Activated naive CD8-positive, alpha-beta T cell treated with anti-CD3 and anti-CD28 coated beads, Interleukin-2, amount 50 U/mL, for 24 hours (primary cell): ENCODE results near the gene CMYA5.

ENCODE experiments used
- ATAC-seq: fragments of 150-1000 bp; cut with Tn5 transposase; one replicate; pipeline ENCODE4 v1.10.0; 2021
- DNase-seq: peaks from one replicate; pipeline ENCODE4 v3.0.0; 2021
- H3K27ac Mint-ChIP-seq: one replicate; pipeline ENCODE4 v1.8.0; 2021; ENCODE audit warnings: mild to moderate bottlenecking, mixed read lengths
- H3K27me3 Mint-ChIP-seq: one replicate; pipeline ENCODE4 v1.8.0; 2021; ENCODE audit warnings: mixed read lengths
- H3K36me3 Mint-ChIP-seq: one replicate; pipeline ENCODE4 v1.8.0; 2021; ENCODE audit warnings: low read depth, mixed read lengths
- H3K4me1 Mint-ChIP-seq: one replicate; pipeline ENCODE4 v1.8.0; 2021; ENCODE audit warnings: mixed read lengths
- H3K4me3 Mint-ChIP-seq: one replicate; pipeline ENCODE4 v1.8.0; 2021; ENCODE audit warnings: mild to moderate bottlenecking, moderate library complexity, mixed read lengths
- H3K9me3 Mint-ChIP-seq: one replicate; pipeline ENCODE4 v1.8.0; 2021; ENCODE audit warnings: mixed read lengths

The CMYA5 gene

GRCh38 chr5:79811081-79811480, 121.4 kb downstream of the CMYA5 start:
- no peaks in the 10 kb centered on the region for H3K27me3 Mint-ChIP-seq
- H3K4me1 Mint-ChIP-seq, result no peaks in the 10 kb centered on the region
- H3K4me3 Mint-ChIP-seq, result no peak overlapping the region
- H3K9me3 Mint-ChIP-seq, result no peaks in the 10 kb centered on the region
- H3K27ac Mint-ChIP-seq, result no peak overlapping the region
- ATAC-seq (no peak), DNase-seq (no peak)
- H3K36me3 Mint-ChIP-seq, result no peaks in the 10 kb centered on the region

- Mint-ChIP-seq H3K4me1 (no peaks in the 10 kb centered on the region), H3K36me3 (no peaks in the 10 kb centered on the region), H3K4me3 (no peak overlapping the region), H3K27ac (no peak overlapping the region), H3K27me3 (no peaks in the 10 kb centered on the region), H3K9me3 (no peaks in the 10 kb centered on the region)
- ATAC-seq (no peak), DNase-seq (no peak)
Measured at GRCh38 chr5:79811904-79812303, 122.3 kb downstream of the CMYA5 start.

DNA sequence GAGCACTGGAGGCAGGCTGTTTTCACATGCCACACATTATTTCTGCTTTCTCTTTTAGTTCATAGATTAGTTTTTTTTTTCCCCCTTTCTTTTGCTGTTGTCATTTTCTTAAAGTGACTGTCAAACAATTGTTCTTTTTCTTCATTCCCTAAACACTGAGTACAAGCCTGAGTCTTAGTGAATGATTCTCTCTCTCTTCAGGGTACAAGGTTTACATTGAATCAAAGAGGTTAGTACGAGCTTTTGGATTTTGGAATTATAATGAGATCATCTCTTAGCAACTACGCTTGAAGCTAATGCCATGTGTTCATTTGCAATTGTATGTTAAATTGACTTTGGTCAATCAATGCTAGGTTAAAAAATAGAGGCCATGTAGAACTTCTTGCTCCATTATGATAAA, 125.1 kb downstream of the CMYA5 start:
- Mint-ChIP-seq H3K27me3 (no peaks in the 10 kb centered on the region), H3K27ac (no peak overlapping the region), H3K4me3 (no peak overlapping the region), H3K9me3 (peaks cover 12% of the 10 kb centered on the region), H3K36me3 (no peaks in the 10 kb centered on the region), H3K4me1 (no peaks in the 10 kb centered on the region)
- DNase-seq (no peak), ATAC-seq (no peak)

DNA sequence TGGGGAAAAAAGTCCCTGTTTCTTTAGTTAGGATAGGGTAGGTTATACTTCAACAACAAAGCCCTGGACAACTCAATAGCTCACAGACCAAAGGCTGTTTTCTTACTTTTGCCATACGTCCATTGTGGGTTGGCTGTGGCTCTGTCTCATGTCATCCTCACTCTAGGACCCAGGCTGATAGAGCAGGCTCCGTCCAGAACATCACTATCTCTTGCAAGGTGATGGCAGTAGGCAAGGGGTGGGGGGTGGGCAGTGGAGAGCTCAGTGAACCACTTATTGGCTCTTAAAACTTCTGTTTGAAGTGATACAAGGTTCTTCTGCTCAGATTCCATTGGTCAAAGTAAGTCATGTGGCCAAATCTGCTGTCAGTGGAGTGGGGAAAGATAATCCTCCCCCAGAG, 126.4 kb downstream of the CMYA5 start:
- Mint-ChIP-seq H3K4me3 (no peak overlapping the region), H3K4me1 (no peaks in the 10 kb centered on the region), H3K9me3 (peaks cover 17% of the 10 kb centered on the region), H3K36me3 (no peaks in the 10 kb centered on the region), H3K27ac (no peak overlapping the region), H3K27me3 (no peaks in the 10 kb centered on the region)
- ATAC-seq (no peak), DNase-seq (no peak)

GRCh38 chr5:79820648-79821047, 131.0 kb downstream of the CMYA5 start:
- no peak overlapping the region for H3K4me3 Mint-ChIP-seq
- H3K9me3 Mint-ChIP-seq, result peaks cover 17% of the 10 kb centered on the region
- H3K36me3 Mint-ChIP-seq, result no peaks in the 10 kb centered on the region
- DNase-seq, result no peak
- no peaks in the 10 kb centered on the region for H3K4me1 Mint-ChIP-seq
- peaks cover 5% of the 10 kb centered on the region for H3K27me3 Mint-ChIP-seq
- no peak for ATAC-seq
- no peak overlapping the region for H3K27ac Mint-ChIP-seq

DNA sequence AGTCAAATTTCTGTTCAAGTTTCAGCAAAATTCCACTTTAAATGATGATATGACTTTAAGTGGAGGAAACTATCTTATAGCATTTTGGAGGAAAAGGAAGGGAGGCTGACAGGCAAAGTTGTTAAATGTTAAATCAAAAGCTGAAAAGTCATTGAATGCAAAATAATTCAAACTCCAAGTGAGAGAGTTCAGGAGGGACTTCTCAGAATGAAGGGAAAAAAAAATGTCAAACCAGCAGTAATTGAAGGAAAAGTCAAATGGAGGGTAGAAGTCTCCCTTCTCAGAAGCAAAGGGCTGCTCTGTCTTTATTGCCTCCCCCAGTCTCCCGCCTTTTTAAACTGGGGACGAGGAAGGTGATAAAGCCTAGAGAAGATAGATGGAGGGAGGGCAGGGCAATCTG, 134.8 kb downstream of the CMYA5 start:
- H3K4me1 Mint-ChIP-seq, result no peaks in the 10 kb centered on the region
- DNase-seq (no peak), ATAC-seq (no peak)
- no peaks in the 10 kb centered on the region for H3K36me3 Mint-ChIP-seq
- H3K9me3 Mint-ChIP-seq, result peaks cover 5% of the 10 kb centered on the region
- no peak overlapping the region for H3K4me3 Mint-ChIP-seq
- H3K27me3 Mint-ChIP-seq, result peaks cover 7% of the 10 kb centered on the region
- no peak overlapping the region for H3K27ac Mint-ChIP-seq

DNA sequence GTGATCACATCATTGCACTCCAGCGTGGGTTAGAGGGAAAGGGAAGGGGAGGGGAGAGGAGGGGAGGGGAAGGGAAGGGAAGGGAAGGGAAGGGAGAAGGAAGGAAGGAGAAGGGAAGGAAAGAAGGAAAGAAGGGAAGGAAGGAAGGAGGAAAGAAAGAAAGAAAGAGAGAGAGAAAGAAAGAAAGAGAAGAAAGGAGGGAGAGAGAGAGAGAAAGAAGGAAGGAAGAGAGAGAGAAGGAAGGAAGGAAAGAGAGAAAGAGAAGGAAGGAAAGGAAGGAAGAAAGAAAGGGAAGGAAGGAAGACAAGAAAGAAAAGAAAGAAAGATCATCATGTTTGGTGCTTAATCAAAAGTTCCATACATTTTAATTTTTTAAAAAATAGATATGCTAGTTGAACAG, 136.2 kb downstream of the CMYA5 start:
- ATAC-seq, result no peak
- peaks cover 9% of the 10 kb centered on the region for H3K27me3 Mint-ChIP-seq
- no peaks in the 10 kb centered on the region for H3K4me1 Mint-ChIP-seq
- no peaks in the 10 kb centered on the region for H3K36me3 Mint-ChIP-seq
- H3K4me3 Mint-ChIP-seq, result no peak overlapping the region
- no peak for DNase-seq
- no peaks in the 10 kb centered on the region for H3K9me3 Mint-ChIP-seq
- no peak overlapping the region for H3K27ac Mint-ChIP-seq

- Mint-ChIP-seq H3K4me3 (no peak overlapping the region), H3K36me3 (no peaks in the 10 kb centered on the region), H3K9me3 (no peaks in the 10 kb centered on the region), H3K27me3 (peaks cover 9% of the 10 kb centered on the region), H3K27ac (no peak overlapping the region), H3K4me1 (no peaks in the 10 kb centered on the region)
- ATAC-seq (no peak), DNase-seq (no peak)
Measured at GRCh38 chr5:79827159-79827629, 137.6 kb downstream of the CMYA5 start.

DNA sequence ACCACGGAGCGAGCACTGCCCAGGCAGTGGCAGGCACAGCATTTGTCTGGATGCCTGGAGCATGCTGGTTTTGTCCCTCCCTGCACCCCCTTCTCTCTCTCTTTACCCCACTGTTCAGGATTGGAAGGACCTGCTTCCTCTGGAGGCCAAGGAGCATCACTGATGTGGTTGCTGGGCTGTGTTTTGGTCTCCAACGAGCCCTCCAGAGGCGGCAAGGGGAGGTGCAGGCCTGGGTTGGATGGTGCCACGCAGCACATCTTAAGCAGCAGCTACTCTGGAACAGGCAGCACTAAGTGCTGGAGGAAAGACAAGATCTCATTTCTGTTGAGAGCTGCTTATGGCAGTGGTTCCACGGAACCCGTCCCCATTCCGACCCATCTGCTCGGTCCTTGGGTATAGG, 139.6 kb downstream of the CMYA5 start:
- ATAC-seq, result peak; percentile 49
- H3K36me3 Mint-ChIP-seq, result no peaks in the 10 kb centered on the region
- peaks cover 9% of the 10 kb centered on the region for H3K27me3 Mint-ChIP-seq
- no peak overlapping the region for H3K4me3 Mint-ChIP-seq
- no peaks in the 10 kb centered on the region for H3K4me1 Mint-ChIP-seq
- no peak overlapping the region for H3K27ac Mint-ChIP-seq
- H3K9me3 Mint-ChIP-seq, result no peaks in the 10 kb centered on the region
- DNase-seq, result no peak

GRCh38 chr5:79831381-79832309, 142.0 kb downstream of the CMYA5 start:
- no peaks in the 10 kb centered on the region for H3K9me3 Mint-ChIP-seq
- ATAC-seq (no peak), DNase-seq (no peak)
- H3K27ac Mint-ChIP-seq, result no peak overlapping the region
- no peaks in the 10 kb centered on the region for H3K4me1 Mint-ChIP-seq
- H3K36me3 Mint-ChIP-seq, result no peaks in the 10 kb centered on the region
- peaks cover 4% of the 10 kb centered on the region for H3K27me3 Mint-ChIP-seq
- no peak overlapping the region for H3K4me3 Mint-ChIP-seq

GRCh38 chr5:79832911-79833310, 143.3 kb downstream of the CMYA5 start:
- H3K4me1 Mint-ChIP-seq, result no peaks in the 10 kb centered on the region
- peaks cover 4% of the 10 kb centered on the region for H3K27me3 Mint-ChIP-seq
- no peaks in the 10 kb centered on the region for H3K36me3 Mint-ChIP-seq
- H3K27ac Mint-ChIP-seq, result no peak overlapping the region
- DNase-seq (no peak), ATAC-seq (no peak)
- no peak overlapping the region for H3K4me3 Mint-ChIP-seq
- H3K9me3 Mint-ChIP-seq, result no peaks in the 10 kb centered on the region

DNA sequence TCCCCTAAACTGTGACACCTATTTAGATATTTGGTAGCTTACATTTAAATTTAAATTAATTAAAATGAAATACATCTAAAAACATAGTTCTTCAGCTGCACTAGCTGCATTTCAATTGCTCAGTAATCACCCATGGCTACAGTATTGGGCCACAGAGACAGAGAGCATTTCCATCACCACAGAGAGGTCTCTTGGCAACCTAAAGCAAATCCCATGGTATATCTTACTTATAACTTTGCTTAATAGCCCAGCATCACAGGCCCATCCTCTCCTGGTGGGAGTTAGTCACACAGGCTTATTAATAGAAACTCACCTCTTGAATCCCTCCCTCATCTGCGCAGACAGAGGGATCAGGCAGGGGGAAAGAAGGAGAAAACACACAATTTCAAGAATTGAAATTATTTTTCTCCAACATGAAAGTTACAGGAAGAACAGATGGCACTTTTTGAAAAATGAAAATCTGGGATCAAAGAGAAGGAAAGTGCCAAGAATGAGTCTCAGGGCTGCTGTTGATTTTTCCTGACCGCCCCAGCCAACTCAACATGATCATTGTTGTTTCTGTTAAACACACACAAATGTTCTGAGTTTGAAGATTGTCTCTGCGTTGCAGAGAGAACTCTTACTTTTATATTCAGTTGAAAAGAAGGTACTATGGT, 144.6 kb downstream of the CMYA5 start:
- Mint-ChIP-seq H3K27ac (no peak overlapping the region), H3K27me3 (peaks cover 3% of the 10 kb centered on the region), H3K4me1 (no peaks in the 10 kb centered on the region), H3K36me3 (no peaks in the 10 kb centered on the region), H3K4me3 (no peak overlapping the region), H3K9me3 (no peaks in the 10 kb centered on the region)
- no peak for ATAC-seq
- DNase-seq, result no peak

DNA sequence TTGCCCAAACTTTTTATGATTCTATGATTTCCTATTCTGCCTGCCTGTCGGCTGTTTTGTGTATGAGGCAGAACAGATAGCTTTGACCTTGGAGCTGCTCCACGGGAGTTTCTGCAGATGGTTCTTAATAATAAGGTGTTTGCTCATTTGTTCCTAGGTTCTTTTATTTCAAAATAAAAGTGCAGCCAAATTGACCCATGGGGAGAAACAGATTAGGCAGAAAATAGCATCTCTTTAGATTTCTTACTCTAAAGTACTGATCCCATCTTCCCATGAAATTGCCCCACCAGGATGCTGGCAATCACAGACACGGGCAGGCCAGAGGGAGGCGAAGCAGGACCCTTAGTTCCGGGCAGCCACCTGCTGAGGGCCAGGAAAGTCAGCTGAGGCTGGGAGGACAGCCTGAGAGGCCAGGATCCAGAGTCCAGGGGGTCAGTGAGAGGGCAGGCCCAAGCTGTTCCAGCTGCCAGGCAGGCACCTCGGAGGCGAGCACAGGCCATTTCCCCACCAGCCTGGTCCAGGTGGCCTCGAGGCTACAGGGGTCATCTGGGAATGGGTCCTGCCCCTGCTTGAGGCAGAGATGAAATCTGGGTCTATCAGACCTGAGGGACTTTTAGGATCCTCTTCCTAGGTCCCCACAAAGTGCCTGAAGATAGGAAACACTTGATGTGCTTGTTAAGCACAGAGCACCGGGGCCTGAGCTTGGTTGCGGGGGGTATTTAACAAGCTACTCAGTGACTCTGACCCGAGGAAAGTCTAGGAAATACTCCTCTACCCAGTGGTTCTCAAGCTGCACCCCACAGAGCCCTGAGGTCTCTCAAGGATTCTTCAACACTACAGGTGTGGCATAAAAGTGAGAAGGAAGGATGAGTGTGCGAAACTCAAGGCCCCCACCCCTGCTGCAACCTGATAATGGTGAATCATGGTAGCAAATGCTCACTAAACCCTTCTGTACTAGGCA, 145.4 kb downstream of the CMYA5 start:
- Mint-ChIP-seq H3K4me1 (no peaks in the 10 kb centered on the region), H3K27ac (no peak overlapping the region), H3K27me3 (peaks cover 5% of the 10 kb centered on the region), H3K9me3 (no peaks in the 10 kb centered on the region), H3K36me3 (no peaks in the 10 kb centered on the region), H3K4me3 (no peak overlapping the region)
- ATAC-seq (no peak), DNase-seq (no peak)

DNA sequence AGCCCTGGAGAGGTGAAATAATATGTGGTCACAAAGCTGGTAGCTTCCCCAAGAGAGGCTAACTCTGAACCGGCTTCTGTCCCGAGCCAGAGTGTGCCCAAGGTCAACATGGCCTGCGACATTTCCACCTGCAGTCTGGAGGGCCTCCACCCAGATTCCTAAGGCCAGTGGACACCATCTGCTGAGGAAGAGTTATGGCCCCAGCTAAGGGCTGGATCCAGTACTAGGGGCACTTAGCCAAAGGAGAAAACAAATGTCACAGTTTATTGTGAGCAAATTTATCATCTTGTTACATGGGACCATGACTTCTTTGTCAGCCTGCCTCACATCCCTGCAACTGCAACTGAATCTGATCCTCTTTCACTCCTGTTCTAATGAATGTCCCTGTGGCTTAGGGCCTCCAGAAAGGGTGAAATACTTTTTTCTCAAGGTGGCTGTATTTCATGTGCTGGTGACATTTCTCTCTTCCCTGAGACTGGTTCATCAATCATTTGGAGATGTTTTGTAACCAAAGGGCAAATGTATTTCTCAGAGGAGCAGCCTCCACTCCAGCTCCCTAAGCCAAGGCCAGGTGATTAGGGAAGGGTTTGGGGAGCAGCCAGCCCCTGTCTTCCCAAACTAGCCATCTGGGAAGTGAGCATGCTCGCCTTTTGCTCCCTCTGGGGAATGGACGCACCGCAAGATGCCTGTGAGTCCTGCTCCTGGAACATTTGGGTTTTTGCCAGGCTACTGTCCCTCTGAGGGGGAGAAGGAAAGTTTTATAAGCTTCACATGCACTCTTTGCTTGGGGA, 148.3 kb downstream of the CMYA5 start:
- no peak for ATAC-seq
- Mint-ChIP-seq H3K4me1 (no peaks in the 10 kb centered on the region), H3K27ac (no peak overlapping the region), H3K27me3 (peaks cover 9% of the 10 kb centered on the region), H3K4me3 (no peak overlapping the region), H3K9me3 (no peaks in the 10 kb centered on the region), H3K36me3 (no peaks in the 10 kb centered on the region)
- no peak for DNase-seq
